HG03457 (cell line): ENCODE results near the gene PIAS1.
A peak's percentile ranks its signal among the peaks of the same experiment; 100 is the strongest.
"Not testable (repeated sequence)": the region's sequence is repeated elsewhere in the genome, so short reads cannot be mapped to it uniquely, and the experiment has no call there.

Experiments used
- ATAC-seq: cut with Tn5 transposase; IDR thresholded peaks from one replicate; pipeline ENCODE4 v1.9.1; 2021; ENCODE audit warnings: moderate number of reproducible peaks; ENCODE audit not compliant: unreplicated experiment

Gene PIAS1

DNA sequence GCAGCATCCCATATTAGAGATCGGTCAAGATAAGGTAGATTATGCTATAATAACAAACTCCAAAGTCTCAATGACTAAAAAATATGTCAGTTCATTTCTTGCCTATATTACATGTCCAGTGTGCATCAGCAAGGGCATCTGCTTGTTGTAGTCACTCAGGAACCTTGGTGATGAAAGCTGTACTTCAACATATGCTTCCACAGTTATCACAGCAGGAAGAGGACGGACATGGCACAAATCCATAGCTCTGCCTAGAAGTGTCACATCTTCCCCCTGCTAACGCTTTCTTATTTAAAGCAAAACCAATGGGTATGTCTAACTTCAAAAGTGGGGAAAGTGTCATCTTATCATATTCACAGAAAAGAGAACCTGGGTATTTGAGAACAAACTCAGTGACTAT, 20.0 kb upstream of the PIAS1 start:
- ATAC-seq, result no peak

- no peak for ATAC-seq
Observed at GRCh38 chr15:68034719-68035293, 19.3 kb upstream of the PIAS1 start.

DNA sequence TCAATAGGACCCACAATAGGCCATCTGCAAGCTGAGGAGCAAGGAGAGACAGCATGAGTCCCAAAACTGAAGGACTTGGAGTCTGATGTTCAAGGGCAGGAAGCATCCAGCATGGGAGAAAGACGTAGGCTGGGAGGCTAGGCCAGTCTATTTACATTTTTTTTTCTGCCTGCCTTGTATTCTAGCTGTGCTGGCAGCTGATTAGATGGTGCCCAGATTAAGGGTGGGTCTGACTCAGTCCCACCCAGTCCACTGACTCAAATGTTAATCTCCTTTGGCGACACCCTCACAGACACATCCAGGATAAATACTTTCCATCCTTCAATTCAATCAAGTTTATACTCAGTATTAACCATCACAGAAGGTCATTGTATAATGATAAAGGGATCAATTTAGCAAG, 15.9 kb upstream of the PIAS1 start:
- no peak for ATAC-seq

DNA sequence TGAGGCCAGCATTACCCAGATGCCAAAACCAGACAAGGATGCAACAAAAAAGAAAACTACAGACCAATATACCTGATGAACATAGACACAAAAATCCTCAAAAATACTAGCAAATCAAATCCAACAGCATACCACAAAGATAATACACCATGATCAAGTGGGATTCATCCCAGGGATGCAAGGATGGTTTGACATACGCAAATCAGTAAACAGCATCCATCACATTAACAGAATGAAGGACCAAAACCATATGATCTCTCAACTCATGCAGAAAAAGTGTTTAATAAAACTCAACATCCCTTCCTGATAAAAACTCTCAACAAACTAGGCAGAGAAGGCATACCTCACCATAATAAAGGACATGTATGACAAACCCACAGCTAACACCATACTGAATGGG, 14.0 kb upstream of the PIAS1 start:
- no peak for ATAC-seq

DNA sequence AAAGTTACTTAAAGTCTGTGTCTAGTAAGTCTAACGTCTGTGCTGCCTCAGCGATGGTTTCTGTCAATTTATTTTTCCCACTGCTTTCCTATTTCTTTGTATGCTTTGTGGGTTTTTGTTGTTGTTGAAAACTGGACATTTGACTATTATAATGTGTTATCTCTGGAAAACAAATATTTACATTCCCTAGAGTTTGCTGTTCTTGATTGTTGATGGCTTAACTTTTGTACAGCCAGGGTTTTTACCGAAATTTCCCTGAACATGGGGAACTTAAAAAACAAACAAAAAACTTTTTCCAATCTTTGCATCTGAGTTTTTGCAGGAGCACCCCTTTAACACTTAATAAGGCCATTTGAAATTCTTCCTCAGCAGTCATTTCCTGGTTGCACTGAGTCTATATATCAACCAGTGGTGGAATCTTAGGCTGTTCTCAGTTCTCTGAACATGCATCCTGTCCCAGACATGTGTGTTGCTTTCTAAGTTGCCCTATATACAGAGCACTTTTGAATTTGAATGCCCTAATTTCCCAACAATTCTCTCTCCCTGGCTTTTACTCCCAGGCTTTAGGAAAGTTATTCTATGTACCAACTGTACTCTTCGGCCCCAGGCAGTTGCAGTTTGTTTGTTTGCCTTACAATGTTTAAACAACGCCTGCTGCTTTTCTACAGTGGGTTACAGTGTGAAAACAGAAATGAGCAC, 11.8 kb upstream of the PIAS1 start:
- no peak for ATAC-seq

DNA sequence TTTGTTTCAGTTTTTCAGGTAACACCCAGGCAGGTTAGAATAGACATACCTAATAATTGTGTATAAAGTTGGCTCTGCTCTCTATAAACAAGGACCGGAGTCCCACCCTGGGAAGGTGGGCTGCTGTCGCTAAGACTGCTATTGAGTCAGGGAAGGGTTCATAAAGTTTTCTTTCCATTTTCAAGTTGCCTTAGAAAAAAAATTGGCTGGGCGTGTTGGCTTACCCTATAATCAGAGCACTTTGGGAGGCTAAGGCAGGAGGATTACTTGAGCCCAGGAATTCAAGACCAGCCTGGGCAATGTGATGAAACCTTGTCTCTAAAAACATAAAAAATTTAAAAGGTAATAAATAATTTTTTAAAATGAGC, 11.3 kb upstream of the PIAS1 start:
- ATAC-seq, result no peak

- ATAC-seq, result no peak
Observed at GRCh38 chr15:68045289-68046265, 8.5 kb upstream of the PIAS1 start.

DNA sequence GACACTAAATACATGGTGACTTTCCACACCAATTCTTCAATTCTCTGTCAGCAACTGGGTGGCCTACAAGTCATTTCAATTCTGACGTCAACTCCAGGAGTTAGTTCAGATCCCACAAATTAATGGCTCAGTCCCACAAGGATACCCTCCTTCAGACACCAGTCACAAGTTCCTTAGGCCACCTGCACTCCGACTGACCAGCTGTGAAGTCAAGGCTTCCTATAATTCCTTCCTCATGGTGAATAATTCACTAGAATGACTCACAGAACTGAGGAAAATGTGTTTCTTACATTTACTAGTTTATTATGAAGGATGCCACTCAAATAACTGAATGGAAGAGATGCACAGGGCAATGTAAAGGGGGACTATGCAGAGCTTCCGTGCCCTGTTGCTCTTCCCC, 6.3 kb upstream of the PIAS1 start:
- no peak for ATAC-seq

GRCh38 chr15:68051109-68051508, 3.0 kb upstream of the PIAS1 start:
- no peak for ATAC-seq

DNA sequence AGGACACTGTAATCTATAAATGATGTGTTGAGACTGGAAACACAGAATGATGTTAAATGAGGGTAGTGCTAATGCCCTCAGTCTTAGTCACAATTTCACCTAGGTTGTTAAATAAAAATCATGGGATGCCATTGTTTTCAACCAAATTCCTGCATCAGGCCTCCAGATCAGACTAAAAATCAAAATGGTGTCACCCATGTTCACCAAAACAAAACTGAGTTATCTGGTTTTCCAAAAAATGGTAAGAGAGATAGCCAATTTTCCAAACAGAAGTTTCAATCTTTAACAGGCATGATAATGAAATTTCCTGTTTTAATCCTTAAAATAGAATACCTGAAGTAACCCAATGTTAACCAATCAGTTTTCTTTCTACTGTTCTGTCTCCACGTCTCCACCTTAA, 2.2 kb upstream of the PIAS1 start:
- no peak for ATAC-seq

DNA sequence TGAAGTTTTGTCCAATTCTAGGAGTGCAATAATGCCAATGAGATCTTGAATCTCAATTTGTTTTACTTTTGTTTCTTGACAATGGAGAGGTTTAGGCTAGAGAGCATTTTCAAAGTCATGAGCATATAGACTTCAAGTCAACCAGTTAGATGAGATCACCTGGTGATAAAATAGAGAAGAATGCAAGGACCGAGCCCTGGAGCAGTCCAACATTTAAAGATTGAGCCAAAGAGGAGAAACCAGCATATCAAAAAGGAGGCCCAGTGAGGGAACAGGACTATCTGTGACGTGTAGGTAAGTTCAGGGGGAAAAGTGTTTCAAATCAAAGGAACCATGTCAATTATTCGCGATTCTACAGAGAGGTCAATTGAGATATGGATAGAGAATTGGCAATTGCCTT, 1.7 kb upstream of the PIAS1 start:
- no peak for ATAC-seq

DNA sequence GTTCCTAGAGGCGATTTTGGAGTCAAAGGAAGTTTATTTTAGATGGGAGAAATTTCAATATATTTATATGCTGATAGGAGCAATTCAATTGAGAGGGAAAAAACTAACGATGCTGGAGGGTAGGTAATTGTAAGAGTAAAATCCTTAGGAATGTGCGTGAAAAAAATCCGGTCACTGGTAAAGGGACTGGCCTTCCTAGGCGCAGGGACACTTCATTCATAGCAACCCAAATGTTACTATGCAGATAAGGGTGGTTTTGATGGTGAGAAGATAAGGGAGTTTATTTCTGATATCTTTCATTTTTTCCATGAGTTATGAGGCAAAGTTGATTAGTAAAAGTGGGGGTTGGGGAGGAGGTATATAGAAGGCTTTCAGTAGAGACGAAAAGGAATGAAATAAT, 1.1 kb upstream of the PIAS1 start:
- no peak for ATAC-seq

GRCh38 chr15:68054628-68055223, 611 bp downstream of the PIAS1 start:
- peak; percentile 18 for ATAC-seq

- ATAC-seq, result no peak
Observed at GRCh38 chr15:68055224-68055705, 1.1 kb downstream of the PIAS1 start.

GRCh38 chr15:68056097-68056865, 2.2 kb downstream of the PIAS1 start:
- no peak for ATAC-seq

- ATAC-seq, result no peak
Observed at GRCh38 chr15:68057034-68057433, 2.9 kb downstream of the PIAS1 start.

DNA sequence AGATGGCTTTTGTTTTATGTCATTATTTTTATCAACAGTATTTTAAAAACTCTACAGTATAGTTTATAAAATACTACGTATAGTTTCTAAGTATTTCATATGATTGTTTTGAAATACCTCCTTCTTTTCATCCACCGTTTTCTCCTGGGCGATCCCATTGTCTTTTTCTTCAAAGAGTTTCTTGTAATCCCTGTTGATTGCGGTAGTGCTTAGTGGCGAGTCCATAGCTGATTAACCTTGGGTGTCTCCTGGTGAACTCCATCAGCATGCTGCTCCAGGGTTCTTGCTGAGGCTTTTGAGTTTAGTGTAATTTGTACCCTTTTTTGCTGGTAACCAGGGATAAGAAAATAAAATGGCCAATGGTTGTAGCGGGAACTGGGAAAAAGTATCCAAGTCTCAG, 3.6 kb downstream of the PIAS1 start:
- no peak for ATAC-seq

DNA sequence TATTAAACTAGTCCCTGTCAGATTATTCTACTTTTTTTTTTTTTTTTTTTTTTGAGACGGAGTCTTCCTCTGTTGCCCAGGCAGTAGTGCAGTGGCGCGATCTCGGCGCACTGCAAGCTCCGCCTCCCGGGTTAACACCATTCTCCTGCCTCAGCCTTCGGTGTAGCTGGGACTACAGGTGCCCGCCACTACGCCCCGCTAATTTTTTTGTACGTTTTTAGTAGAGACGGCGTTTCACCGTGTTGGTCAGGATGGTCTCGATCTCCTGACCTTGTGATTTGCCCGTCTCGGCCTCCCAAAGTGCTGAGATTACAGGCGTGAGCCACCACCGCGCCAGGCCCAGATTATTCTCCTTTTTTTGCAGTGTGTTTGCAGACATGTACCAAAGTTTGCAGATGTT, 4.9 kb downstream of the PIAS1 start:
- ATAC-seq, result not testable (repeated sequence)

DNA sequence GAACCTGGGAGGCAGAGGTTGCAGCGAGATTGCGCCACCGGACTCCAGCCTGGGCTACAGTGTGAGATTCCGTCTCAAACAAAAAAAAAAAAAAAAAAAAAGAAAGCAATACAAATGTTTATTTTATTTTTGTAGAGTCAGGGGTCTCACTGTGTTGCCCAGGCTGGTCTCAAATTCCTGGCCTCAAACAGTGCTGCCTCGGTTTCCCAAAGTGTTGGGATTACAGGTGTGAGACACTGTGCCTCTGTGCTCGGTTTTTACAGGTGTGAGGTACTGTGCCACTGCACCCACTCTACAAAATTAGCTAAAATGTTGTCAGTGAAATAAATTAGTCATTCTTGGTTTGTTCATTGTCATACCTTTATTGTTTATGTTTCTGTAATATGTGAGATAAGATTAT, 5.5 kb downstream of the PIAS1 start:
- ATAC-seq, result no peak

- no peak for ATAC-seq
Observed at GRCh38 chr15:68061171-68061570, 7.1 kb downstream of the PIAS1 start.

- ATAC-seq, result no peak
Observed at GRCh38 chr15:68061602-68062001, 7.5 kb downstream of the PIAS1 start.
